GM12891 (cell line): ENCODE results near the gene ROCK2.

Experiments used
- DNase-seq: peaks from one replicate; pipeline ENCODE4 v3.0.0; 2011; ENCODE audit warnings: low spot score; ENCODE audit not compliant: insufficient read length
- FAIRE-seq: peaks from 2 replicates; lab custom pipeline; 2011; peaks lifted over from hg19 to GRCh38; lab: Jason Lieb, UNC
- PAX5 ChIP-seq: IDR thresholded peaks from 2 replicates; pipeline ENCODE4 v1.6.1; 2011; ENCODE audit warnings: low read length, moderate library complexity, mild to moderate bottlenecking; ENCODE audit not compliant: insufficient read depth, severe bottlenecking
- POLR2A ChIP-seq: IDR thresholded peaks from 2 replicates; pipeline ENCODE4 v1.6.1; 2011; ENCODE audit warnings: low read depth, low read length, control low read depth
- POLR2AphosphoS5 ChIP-seq: IDR thresholded peaks from 2 replicates; pipeline ENCODE4 v1.6.1; 2011; ENCODE audit warnings: low read depth, low read length, control low read depth
- POU2F2 ChIP-seq: IDR thresholded peaks from 2 replicates; pipeline ENCODE4 v1.6.1; 2011; ENCODE audit warnings: low read depth, mild to moderate bottlenecking, control low read depth, low read length, moderate library complexity
- SPI1 ChIP-seq: IDR thresholded peaks from 2 replicates; pipeline ENCODE4 v1.6.1; 2011; ENCODE audit warnings: low read depth, low read length, control low read depth
- TAF1 ChIP-seq: IDR thresholded peaks from 2 replicates; pipeline ENCODE4 v1.6.1; 2011; ENCODE audit warnings: low read depth, low read length, control low read depth

ROCK2 gene

GRCh38 chr2:11212645-11213044 lies 131.8 kb downstream of the ROCK2 start:
- TF ChIP-seq PAX5 (no peak), SPI1 (no peak), POLR2AphosphoS5 (no peak), POLR2A (no peak), TAF1 (no peak), POU2F2 (no peak)
- FAIRE-seq = no peak
- no peak for DNase-seq

- TF ChIP-seq PAX5 (no peak), POU2F2 (no peak), SPI1 (no peak), TAF1 (no peak), POLR2AphosphoS5 (no peak), POLR2A (no peak)
- no peak for FAIRE-seq
- DNase-seq = no peak
Observed at GRCh38 chr2:11208083-11208482, 136.4 kb downstream of the ROCK2 start.

- peak; percentile 5 for FAIRE-seq
- TF ChIP-seq POU2F2 = no peak
Observed at GRCh38 chr2:11203480-11203879, 141.0 kb downstream of the ROCK2 start.

GRCh38 chr2:11201969-11202368 lies 142.5 kb downstream of the ROCK2 start:
- TF ChIP-seq SPI1 (no peak), PAX5 (no peak), POLR2AphosphoS5 (no peak), TAF1 (no peak), POU2F2 (no peak), POLR2A (no peak)
- no peak for FAIRE-seq
- DNase-seq = no peak

More at GRCh38 chr2:11203480-11203879, 141.0 kb downstream of the ROCK2 start:
- no peak for DNase-seq

- DNase-seq (no peak), FAIRE-seq (no peak)
- no peak for TF ChIP-seq POLR2A
- TF ChIP-seq POU2F2 = no peak
- TF ChIP-seq SPI1 = no peak
Observed at GRCh38 chr2:11200651-11201050, 143.8 kb downstream of the ROCK2 start.

- TF ChIP-seq SPI1 (no peak), PAX5 (no peak), POU2F2 (no peak), POLR2A (no peak)
- DNase-seq (no peak), FAIRE-seq (no peak)
Observed at GRCh38 chr2:11196246-11196645, 148.2 kb downstream of the ROCK2 start.

GRCh38 chr2:11187731-11188130 lies 156.7 kb downstream of the ROCK2 start:
- TF ChIP-seq PAX5 = no peak
- no peak for TF ChIP-seq SPI1
- no peak for TF ChIP-seq POLR2A
- no peak for TF ChIP-seq TAF1
- no peak for TF ChIP-seq POLR2AphosphoS5
- TF ChIP-seq POU2F2 = no peak
- FAIRE-seq = no peak

GRCh38 chr2:11187083-11187619 lies 157.3 kb downstream of the ROCK2 start:
- TF ChIP-seq POU2F2 (no peak), POLR2A (no peak), PAX5 (no peak), SPI1 (no peak), POLR2AphosphoS5 (no peak), TAF1 (no peak)
- DNase-seq (no peak), FAIRE-seq (peak; percentile 57)

More at GRCh38 chr2:11187731-11188130, 156.7 kb downstream of the ROCK2 start:
- no peak for DNase-seq

GRCh38 chr2:11186145-11186544 lies 158.3 kb downstream of the ROCK2 start:
- no peak for FAIRE-seq
- no peak for TF ChIP-seq POLR2A
- TF ChIP-seq PAX5 = no peak
- TF ChIP-seq TAF1 = no peak
- no peak for TF ChIP-seq POU2F2
- no peak for TF ChIP-seq SPI1
- no peak for TF ChIP-seq POLR2AphosphoS5
- DNase-seq = no peak

- FAIRE-seq = no peak
- no peak for TF ChIP-seq POLR2A
- TF ChIP-seq SPI1 = no peak
- TF ChIP-seq POLR2AphosphoS5 = no peak
- no peak for TF ChIP-seq POU2F2
- no peak for TF ChIP-seq PAX5
- no peak for TF ChIP-seq TAF1
- DNase-seq = no peak
Observed at GRCh38 chr2:11182951-11183350, 161.5 kb downstream of the ROCK2 start.

GRCh38 chr2:11180653-11181052 lies 163.8 kb downstream of the ROCK2 start:
- no peak for TF ChIP-seq PAX5
- no peak for TF ChIP-seq POU2F2
- no peak for TF ChIP-seq TAF1
- no peak for TF ChIP-seq POLR2A
- no peak for TF ChIP-seq SPI1
- no peak for TF ChIP-seq POLR2AphosphoS5
- no peak for DNase-seq
- FAIRE-seq = no peak
